Measurements from ENCODE around the gene EXOC4.

GRCh38 chr7:133947458-133948254 lies 694.8 kb downstream of the EXOC4 start:
- TF ChIP-seq POLR2AphosphoS5 (IDR thresholded peaks at IDR 0.05): no peak
- TF ChIP-seq POLR2A (IDR thresholded peaks at IDR 0.05): no peak
